K562 (cell line): ENCODE data around the gene HAGHL. TPM values are rescaled to one million over a fixed set of nuclear protein-coding genes. Genes with fewer than 3 reads are reported as not detected.

Experiments
- ATF7 ChIP-seq: fragments of 450-650 bp; IDR thresholded peaks from 2 replicates; pipeline ENCODE4 v1.7.1; 2014; ENCODE audit warnings: mild to moderate bottlenecking, moderate library complexity
- HCFC1 ChIP-seq: IDR thresholded peaks from 2 replicates; pipeline ENCODE4 v1.6.1; 2012; ENCODE audit warnings: low read depth, low read length, improper control_type of control experiment
- MTA2 ChIP-seq: fragments of 450-650 bp; IDR thresholded peaks from 2 replicates; pipeline ENCODE4 v1.6.1; 2016; ENCODE audit warnings: low read depth
- NEUROD1 ChIP-seq: fragments of 150-350 bp; IDR thresholded peaks from 2 replicates; pipeline ENCODE4 v1.6.1; 2014; ENCODE audit warnings: borderline replicate concordance, low read length, low read depth; ENCODE audit not compliant: partially characterized antibody
- PCBP1 ChIP-seq: fragments of 200-400 bp; formaldehyde crosslinking; IDR thresholded peaks from 2 replicates; pipeline ENCODE4 v1.6.1; 2018; ENCODE audit warnings: mild to moderate bottlenecking, low read depth, low read length; ENCODE audit not compliant: poor library complexity, severe bottlenecking
- POLR2AphosphoS5 ChIP-seq: IDR thresholded peaks from 2 replicates; pipeline ENCODE4 v1.6.1; 2011; ENCODE audit warnings: mild to moderate bottlenecking, low read depth, low read length, moderate library complexity; ENCODE audit not compliant: control insufficient read depth, insufficient read depth
- POLR3G ChIP-seq: IDR thresholded peaks from 2 replicates; pipeline ENCODE4 v1.6.1; 2011; ENCODE audit not compliant: insufficient read length, insufficient replicate concordance; ENCODE audit errors: extremely low read depth
- POU5F1 ChIP-seq: fragments of 150-350 bp; IDR thresholded peaks from 2 replicates; pipeline ENCODE4 v1.6.1; 2014; ENCODE audit warnings: borderline replicate concordance, low read length, low read depth, mild to moderate bottlenecking; ENCODE audit not compliant: partially characterized antibody
- STAG1 ChIP-seq: sonication (generic); formaldehyde crosslinking; IDR thresholded peaks from 2 replicates; pipeline ENCODE4 v1.5.0; 2020; ENCODE audit warnings: missing genetic modification reagents, borderline replicate concordance
- SUPT5H ChIP-seq: fragments of 450-650 bp; IDR thresholded peaks from 2 replicates; pipeline ENCODE4 v1.6.1; 2016
- TAF9B ChIP-seq: fragments of 450-650 bp; IDR thresholded peaks from 2 replicates; pipeline ENCODE4 v1.6.1; 2018; ENCODE audit warnings: mild to moderate bottlenecking; ENCODE audit not compliant: partially characterized antibody
- XRCC5 ChIP-seq: fragments of 200-400 bp; formaldehyde crosslinking; IDR thresholded peaks from 2 replicates; pipeline ENCODE4 v1.6.1; 2017; ENCODE audit warnings: low read depth, mild to moderate bottlenecking, low read length
- ZNF354B ChIP-seq: fragments of 250-450 bp; sonication (Bioruptor Pico); IDR thresholded peaks from 2 replicates; pipeline ENCODE4 v1.4.0; 2020
- ZNF76 ChIP-seq: fragments of 250-450 bp; sonication (Bioruptor Pico); IDR thresholded peaks from 2 replicates; pipeline ENCODE4 v1.4.0; 2020; ENCODE audit warnings: mild to moderate bottlenecking, moderate library complexity, borderline replicate concordance
- polyA plus RNA-seq, 8 experiments: library from polyadenylated mRNA; depleted of rRNA in 4 of 8; stranded (reverse) in 5 of 8; unstranded in 3 of 8; fragments of >200 nt; fragmentation: Nextera tagmentation in 2 of 8; fragmentation: Illumina TruSeq in 1 of 8; extraction: Ambion mirVana in 2 of 8; extraction: Trizol in 1 of 8; gene quantifications; 2 replicates each; pipeline versions ENCODE4 v1.2.1 to v1.2.3, GENCODE V29; 2011 to 2014; ENCODE audit warnings: inconsistent platforms in 1 of 8, missing spikeins in 1 of 8
- total RNA-seq, 7 experiments: library from RNA; depleted of rRNA in 6 of 7; stranded (reverse); fragments of >200 nt in 6 of 7; fragmentation: Illumina TruSeq in 2 of 7; extraction: Trizol in 2 of 7; gene quantifications; 2 replicates each; pipeline versions ENCODE4 v1.2.1 to v1.2.3, GENCODE V29; 2011 to 2021; ENCODE audit warnings: low replicate concordance in 1 of 7
- TF ChIP-seq, protein P1 (sequence below): IDR thresholded peaks from 2 replicates; pipeline ENCODE4 v1.6.1; 2014; ENCODE audit warnings: antibody characterized with exemption
- TF ChIP-seq, protein P2 (sequence below): fragments of 450-650 bp; formaldehyde crosslinking; IDR thresholded peaks from 2 replicates; pipeline ENCODE4 v1.4.0; 2020; ENCODE audit warnings: mild to moderate bottlenecking, moderate library complexity
- TF ChIP-seq, protein P3 (sequence below): fragments of 450-650 bp; formaldehyde crosslinking; IDR thresholded peaks from 2 replicates; pipeline ENCODE4 v1.4.0; 2022; ENCODE audit warnings: mild to moderate bottlenecking, moderate library complexity
- TF ChIP-seq, protein P4 (sequence below): fragments of 450-650 bp; IDR thresholded peaks from 2 replicates; pipeline ENCODE4 v1.6.1; 2018; ENCODE audit not compliant: partially characterized antibody
- TF ChIP-seq, protein P5 (sequence below): fragments of 250-450 bp; sonication (Bioruptor Pico); IDR thresholded peaks from 2 replicates; pipeline ENCODE4 v1.4.0; 2020

HAGHL gene
- total and polyA plus RNA-seq, 9 of the 15 experiments (the other 6 are each of a cell fraction or from before 2014, with no cell fraction given), result 0.31 to 83.4 (median 20.7) TPM

DNA sequence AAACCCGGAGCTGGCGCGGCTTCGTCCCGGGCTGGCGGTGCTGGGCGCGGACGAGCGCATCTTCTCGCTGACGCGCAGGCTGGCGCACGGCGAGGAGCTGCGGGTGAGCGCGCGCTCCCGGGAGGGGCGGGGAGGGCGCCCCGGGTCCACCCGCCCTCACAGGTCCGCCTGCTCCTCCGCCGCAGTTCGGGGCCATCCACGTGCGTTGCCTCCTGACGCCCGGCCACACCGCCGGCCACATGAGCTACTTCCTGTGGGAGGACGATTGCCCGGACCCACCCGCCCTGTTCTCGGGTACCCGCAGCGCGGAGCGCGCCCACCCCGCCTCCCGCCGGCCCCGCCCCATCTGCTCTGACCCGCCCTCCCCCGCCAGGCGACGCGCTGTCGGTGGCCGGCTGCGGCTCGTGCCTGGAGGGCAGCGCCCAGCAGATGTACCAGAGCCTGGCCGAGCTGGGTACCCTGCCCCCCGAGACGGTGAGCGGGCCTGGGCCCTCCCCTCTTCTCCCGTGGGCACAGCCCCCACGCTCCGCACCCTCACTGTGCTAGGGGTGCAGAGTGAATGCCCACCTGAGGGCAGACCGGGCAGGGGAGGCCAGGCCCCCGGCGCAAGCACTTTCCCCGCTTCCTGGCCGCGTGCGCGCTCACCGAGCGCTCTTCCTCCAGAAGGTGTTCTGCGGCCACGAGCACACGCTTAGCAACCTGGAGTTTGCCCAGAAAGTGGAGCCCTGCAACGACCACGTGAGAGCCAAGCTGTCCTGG lies 1.4 kb downstream of the HAGHL start (continued):
- TF ChIP-seq, protein P1, sequence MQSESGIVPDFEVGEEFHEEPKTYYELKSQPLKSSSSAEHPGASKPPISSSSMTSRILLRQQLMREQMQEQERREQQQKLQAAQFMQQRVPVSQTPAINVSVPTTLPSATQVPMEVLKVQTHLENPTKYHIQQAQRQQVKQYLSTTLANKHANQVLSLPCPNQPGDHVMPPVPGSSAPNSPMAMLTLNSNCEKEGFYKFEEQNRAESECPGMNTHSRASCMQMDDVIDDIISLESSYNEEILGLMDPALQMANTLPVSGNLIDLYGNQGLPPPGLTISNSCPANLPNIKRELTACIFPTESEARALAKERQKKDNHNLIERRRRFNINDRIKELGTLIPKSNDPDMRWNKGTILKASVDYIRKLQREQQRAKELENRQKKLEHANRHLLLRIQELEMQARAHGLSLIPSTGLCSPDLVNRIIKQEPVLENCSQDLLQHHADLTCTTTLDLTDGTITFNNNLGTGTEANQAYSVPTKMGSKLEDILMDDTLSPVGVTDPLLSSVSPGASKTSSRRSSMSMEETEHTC, result no peak
- TF ChIP-seq HCFC1 (no peak), MTA2 (no peak), POLR2AphosphoS5 (0 out of 2 replicates have a peak, but pooled peaks have one; percentile 4), ZNF76 (no peak), ZNF354B (no peak), POU5F1 (no peak), ATF7 (0 out of 2 replicates have a peak, but pooled peaks have one; percentile 13), SUPT5H (peak; percentile 64; the same call in 1 of the 2 replicates), TAF9B (no peak), NEUROD1 (no peak), PCBP1 (peak; percentile 49), POLR3G (no peak), XRCC5 (peak; percentile 57; the same call in 1 of the 2 replicates), STAG1 (no peak)
- TF ChIP-seq, protein P2, sequence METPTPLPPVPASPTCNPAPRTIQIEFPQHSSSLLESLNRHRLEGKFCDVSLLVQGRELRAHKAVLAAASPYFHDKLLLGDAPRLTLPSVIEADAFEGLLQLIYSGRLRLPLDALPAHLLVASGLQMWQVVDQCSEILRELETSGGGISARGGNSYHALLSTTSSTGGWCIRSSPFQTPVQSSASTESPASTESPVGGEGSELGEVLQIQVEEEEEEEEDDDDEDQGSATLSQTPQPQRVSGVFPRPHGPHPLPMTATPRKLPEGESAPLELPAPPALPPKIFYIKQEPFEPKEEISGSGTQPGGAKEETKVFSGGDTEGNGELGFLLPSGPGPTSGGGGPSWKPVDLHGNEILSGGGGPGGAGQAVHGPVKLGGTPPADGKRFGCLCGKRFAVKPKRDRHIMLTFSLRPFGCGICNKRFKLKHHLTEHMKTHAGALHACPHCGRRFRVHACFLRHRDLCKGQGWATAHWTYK, result peak; percentile 94
- TF ChIP-seq, protein P3, sequence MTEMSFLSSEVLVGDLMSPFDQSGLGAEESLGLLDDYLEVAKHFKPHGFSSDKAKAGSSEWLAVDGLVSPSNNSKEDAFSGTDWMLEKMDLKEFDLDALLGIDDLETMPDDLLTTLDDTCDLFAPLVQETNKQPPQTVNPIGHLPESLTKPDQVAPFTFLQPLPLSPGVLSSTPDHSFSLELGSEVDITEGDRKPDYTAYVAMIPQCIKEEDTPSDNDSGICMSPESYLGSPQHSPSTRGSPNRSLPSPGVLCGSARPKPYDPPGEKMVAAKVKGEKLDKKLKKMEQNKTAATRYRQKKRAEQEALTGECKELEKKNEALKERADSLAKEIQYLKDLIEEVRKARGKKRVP (CRISPR knock-in tag), result no peak
- TF ChIP-seq, protein P4, sequence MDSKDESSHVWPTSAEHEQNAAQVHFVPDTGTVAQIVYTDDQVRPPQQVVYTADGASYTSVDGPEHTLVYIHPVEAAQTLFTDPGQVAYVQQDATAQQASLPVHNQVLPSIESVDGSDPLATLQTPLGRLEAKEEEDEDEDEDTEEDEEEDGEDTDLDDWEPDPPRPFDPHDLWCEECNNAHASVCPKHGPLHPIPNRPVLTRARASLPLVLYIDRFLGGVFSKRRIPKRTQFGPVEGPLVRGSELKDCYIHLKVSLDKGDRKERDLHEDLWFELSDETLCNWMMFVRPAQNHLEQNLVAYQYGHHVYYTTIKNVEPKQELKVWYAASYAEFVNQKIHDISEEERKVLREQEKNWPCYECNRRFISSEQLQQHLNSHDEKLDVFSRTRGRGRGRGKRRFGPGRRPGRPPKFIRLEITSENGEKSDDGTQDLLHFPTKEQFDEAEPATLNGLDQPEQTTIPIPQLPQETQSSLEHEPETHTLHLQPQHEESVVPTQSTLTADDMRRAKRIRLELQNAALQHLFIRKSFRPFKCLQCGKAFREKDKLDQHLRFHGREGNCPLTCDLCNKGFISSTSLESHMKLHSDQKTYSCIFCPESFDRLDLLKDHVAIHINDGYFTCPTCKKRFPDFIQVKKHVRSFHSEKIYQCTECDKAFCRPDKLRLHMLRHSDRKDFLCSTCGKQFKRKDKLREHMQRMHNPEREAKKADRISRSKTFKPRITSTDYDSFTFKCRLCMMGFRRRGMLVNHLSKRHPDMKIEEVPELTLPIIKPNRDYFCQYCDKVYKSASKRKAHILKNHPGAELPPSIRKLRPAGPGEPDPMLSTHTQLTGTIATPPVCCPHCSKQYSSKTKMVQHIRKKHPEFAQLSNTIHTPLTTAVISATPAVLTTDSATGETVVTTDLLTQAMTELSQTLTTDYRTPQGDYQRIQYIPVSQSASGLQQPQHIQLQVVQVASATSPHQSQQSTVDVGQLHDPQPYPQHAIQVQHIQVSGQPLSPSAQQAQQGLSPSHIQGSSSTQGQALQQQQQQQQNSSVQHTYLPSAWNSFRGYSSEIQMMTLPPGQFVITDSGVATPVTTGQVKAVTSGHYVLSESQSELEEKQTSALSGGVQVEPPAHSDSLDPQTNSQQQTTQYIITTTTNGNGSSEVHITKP, result peak; percentile 81
- TF ChIP-seq, protein P5, sequence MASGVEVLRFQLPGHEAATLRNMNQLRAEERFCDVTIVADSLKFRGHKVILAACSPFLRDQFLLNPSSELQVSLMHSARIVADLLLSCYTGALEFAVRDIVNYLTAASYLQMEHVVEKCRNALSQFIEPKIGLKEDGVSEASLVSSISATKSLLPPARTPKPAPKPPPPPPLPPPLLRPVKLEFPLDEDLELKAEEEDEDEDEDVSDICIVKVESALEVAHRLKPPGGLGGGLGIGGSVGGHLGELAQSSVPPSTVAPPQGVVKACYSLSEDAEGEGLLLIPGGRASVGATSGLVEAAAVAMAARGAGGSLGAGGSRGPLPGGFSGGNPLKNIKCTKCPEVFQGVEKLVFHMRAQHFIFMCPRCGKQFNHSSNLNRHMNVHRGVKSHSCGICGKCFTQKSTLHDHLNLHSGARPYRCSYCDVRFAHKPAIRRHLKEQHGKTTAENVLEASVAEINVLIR (CRISPR knock-in tag), result no peak
